ENCODE measurements around the gene CNKSR3. TPM values are rescaled to one million over a fixed set of nuclear protein-coding genes. Genes with fewer than 3 reads are reported as not detected.

The CNKSR3 gene
- total RNA-seq, 6 donors from 2014 or later = 2.1 to 14.3 (median 7.5) TPM

DNA sequence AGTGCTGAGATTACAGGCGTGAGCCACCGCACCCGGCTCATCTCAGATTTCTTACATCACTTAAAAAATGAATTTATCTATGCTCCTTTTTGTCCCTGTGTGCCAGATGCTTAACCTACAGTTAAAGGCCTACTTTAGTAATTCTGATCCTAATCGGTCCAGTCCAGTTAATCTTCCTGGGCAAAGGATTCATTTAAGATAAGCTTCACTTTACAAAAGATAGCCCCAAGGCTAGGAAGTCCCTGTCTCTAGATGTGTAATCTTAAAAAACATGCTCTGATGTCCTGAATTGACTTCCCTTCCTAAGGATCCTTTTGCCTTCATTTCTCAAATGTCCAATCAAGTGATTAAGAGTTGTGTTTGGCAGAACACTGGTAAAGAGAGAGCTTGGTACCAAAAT lies 85.5 kb downstream of the CNKSR3 start:
- ATAC-seq (ENCODE audit: low FRiP score in 2 of 2) (no peak), DNase-seq (no peak)
- H3K27ac ChIP-seq = no peak overlapping the region
- H3K36me3 ChIP-seq = peaks cover 0 to 19% (median 0%) of the 10 kb centered on the region in 4 donors
- WGBS, 2 donors = 96 to 98% methylated on average over 4 of the region's 4 CpGs
- H3K4me1 ChIP-seq = peaks cover 0 to 13% (median 4%) of the 10 kb centered on the region in 4 donors
- TF ChIP-seq POLR2A (IDR thresholded peaks at IDR 0.05) = no peak
- H3K27me3 ChIP-seq = no peaks in the 10 kb centered on the region
- no peaks in the 10 kb centered on the region for H3K9me3 ChIP-seq
- no peak overlapping the region for H3K4me3 ChIP-seq

- peaks cover 0 to 11% (median 4%) of the 10 kb centered on the region in 4 donors for H3K36me3 ChIP-seq
- WGBS, 2 donors = 89 to 92% methylated on average over 8 of the region's 8 CpGs
- H3K27ac ChIP-seq = no peak overlapping the region
- no peaks in the 10 kb centered on the region for H3K9me3 ChIP-seq
- peak in 1 of 2 donors; percentile 31 for ATAC-seq (ENCODE audit: low FRiP score in 2 of 2)
- H3K4me1 ChIP-seq = peaks cover 9 to 12% (median 11%) of the 10 kb centered on the region in 4 donors
- TF ChIP-seq EP300 (IDR thresholded peaks at IDR 0.05) = no peak
- TF ChIP-seq POLR2A (IDR thresholded peaks at IDR 0.05) = no peak
- TF ChIP-seq, protein P1, sequence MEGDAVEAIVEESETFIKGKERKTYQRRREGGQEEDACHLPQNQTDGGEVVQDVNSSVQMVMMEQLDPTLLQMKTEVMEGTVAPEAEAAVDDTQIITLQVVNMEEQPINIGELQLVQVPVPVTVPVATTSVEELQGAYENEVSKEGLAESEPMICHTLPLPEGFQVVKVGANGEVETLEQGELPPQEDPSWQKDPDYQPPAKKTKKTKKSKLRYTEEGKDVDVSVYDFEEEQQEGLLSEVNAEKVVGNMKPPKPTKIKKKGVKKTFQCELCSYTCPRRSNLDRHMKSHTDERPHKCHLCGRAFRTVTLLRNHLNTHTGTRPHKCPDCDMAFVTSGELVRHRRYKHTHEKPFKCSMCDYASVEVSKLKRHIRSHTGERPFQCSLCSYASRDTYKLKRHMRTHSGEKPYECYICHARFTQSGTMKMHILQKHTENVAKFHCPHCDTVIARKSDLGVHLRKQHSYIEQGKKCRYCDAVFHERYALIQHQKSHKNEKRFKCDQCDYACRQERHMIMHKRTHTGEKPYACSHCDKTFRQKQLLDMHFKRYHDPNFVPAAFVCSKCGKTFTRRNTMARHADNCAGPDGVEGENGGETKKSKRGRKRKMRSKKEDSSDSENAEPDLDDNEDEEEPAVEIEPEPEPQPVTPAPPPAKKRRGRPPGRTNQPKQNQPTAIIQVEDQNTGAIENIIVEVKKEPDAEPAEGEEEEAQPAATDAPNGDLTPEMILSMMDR (IDR thresholded peaks at IDR 0.05) = no peak
- TF ChIP-seq POLR2AphosphoS5 (IDR thresholded peaks at IDR 0.05) = no peak
- no peak for DNase-seq
- no peaks in the 10 kb centered on the region for H3K27me3 ChIP-seq
- no peak overlapping the region for H3K4me3 ChIP-seq
These were observed 96.3 kb downstream of the CNKSR3 start for GRCh38 chr6:154414021-154414813.

- Histone ChIP-seq H3K9me3 (no peaks in the 10 kb centered on the region), H3K27ac (no peak overlapping the region), H3K4me1 (peaks cover 9 to 13% (median 12%) of the 10 kb centered on the region in 4 donors), H3K27me3 (no peaks in the 10 kb centered on the region), H3K4me3 (no peak overlapping the region), H3K36me3 (peaks cover 0 to 11% (median 1%) of the 10 kb centered on the region in 4 donors)
- WGBS, 2 donors = 79% methylated on average over 5 of the region's 5 CpGs
- no peak for TF ChIP-seq EP300 (IDR thresholded peaks at IDR 0.05)
- no peak for TF ChIP-seq POLR2AphosphoS5 (IDR thresholded peaks at IDR 0.05)
- TF ChIP-seq POLR2A (IDR thresholded peaks at IDR 0.05) = no peak
- TF ChIP-seq, protein P1 (IDR thresholded peaks at IDR 0.05) = no peak
- no peak for DNase-seq
- ATAC-seq (ENCODE audit: low FRiP score in 2 of 2) = no peak
These were observed 98.2 kb downstream of the CNKSR3 start for GRCh38 chr6:154412106-154412820.

DNA sequence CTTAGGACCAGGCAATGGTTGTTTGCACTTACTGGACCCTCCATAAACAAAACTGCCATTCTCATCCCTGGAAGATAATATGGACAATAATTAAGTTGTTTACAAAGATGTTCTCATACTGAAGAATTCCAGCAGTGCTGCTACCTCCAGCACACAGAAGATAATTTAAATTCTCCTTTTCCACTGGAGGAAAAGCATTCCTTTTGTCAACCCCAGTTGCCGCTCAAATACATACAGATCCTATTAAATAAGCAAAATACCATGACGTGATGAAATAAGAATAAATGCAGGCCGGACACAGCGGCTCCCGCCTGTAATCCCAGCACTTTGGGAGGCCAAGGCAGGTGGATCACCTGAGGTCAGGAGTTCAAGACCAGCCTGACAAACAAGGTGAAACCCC lies 99.4 kb downstream of the CNKSR3 start:
- Histone ChIP-seq H3K4me1 (peaks cover 9 to 13% (median 12%) of the 10 kb centered on the region in 4 donors), H3K9me3 (no peaks in the 10 kb centered on the region), H3K4me3 (no peak overlapping the region), H3K27ac (peak overlapping the region in 2 of 4 donors; percentile 28 to 84), H3K27me3 (no peaks in the 10 kb centered on the region), H3K36me3 (peaks cover 0 to 11% (median 3%) of the 10 kb centered on the region in 4 donors)
- 84 to 95% methylated on average over 5 of the region's 5 CpGs for WGBS, 2 donors
- TF ChIP-seq POLR2AphosphoS5 (IDR thresholded peaks at IDR 0.05) = no peak
- no peak for TF ChIP-seq POLR2A (IDR thresholded peaks at IDR 0.05)
- TF ChIP-seq, protein P1 (IDR thresholded peaks at IDR 0.05) = no peak
- no peak for TF ChIP-seq EP300 (IDR thresholded peaks at IDR 0.05)
- ATAC-seq (ENCODE audit: low FRiP score in 2 of 2) = no peak
- no peak for DNase-seq

DNA sequence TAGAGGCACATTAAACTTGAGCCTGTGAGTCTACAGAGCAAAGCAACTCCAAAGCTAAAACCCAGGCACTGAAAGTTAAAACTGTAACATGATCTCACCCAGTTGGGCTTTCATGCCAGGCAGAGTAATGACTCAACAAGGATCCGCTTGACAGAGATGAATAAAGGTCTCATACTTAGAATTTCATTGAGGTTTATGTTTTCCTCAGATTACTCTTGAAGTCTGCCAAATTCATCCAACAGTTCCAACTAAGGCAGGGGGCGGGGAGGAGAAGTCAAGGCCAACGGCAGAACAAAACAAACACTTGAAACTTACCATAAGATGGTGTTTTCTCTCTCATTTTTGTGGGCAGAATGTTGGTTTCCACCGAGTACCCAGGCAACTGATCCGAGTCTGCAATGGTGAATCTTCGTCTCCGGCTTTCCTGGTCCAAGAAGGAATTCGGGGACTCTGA lies 99.8 kb downstream of the CNKSR3 start:
- WGBS, 2 donors = 48 to 58% methylated on average over 8 of the region's 8 CpGs
- Histone ChIP-seq H3K27ac (peak overlapping the region; percentile 16 to 84 (median 34)), H3K4me1 (peaks cover 9 to 13% (median 12%) of the 10 kb centered on the region in 4 donors), H3K9me3 (no peaks in the 10 kb centered on the region), H3K36me3 (peaks cover 0 to 11% (median 5%) of the 10 kb centered on the region in 4 donors), H3K4me3 (no peak overlapping the region), H3K27me3 (no peaks in the 10 kb centered on the region)
- DNase-seq (no peak), ATAC-seq (ENCODE audit: low FRiP score in 2 of 2) (peak in 1 of 2 donors; percentile 77)
- TF ChIP-seq POLR2A (IDR thresholded peaks at IDR 0.05) (no peak), POLR2AphosphoS5 (IDR thresholded peaks at IDR 0.05) (peak in 1 of 2 donors; percentile 7)
